ENCODE measurements around the gene LYZ.

DNA sequence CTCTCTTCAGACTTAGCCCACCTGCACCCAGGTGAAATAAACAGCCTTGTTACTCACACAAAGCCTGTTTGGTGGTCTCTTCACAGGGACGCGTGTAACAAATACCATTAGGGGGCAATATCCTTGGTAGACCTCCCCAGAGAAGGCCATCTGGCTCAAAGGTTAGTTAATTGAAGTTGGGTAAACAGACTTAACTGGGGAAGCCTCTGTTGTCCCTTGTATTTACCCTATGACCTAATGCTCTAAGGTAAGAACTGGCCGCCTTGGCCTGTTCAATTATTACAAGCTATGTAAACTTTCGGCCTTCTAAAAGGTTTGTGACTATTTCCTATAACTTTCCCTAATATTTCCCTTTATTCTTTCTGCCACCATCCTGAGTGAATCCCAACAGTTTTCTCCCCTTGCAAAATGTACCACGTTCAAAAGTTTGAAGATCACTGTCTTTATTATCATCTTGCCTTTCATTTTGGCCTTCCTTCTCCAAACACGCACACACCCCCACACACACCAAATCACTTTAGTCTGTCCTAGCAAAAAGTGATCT is 15.3 kb upstream of the LYZ start:
- TF ChIP-seq CTCF (IDR thresholded peaks at IDR 0.05; ENCODE audit: extremely low read depth in 1 of 2, insufficient read depth in 1 of 2, low read depth in 1 of 2, low read length in 2 of 2), result no peak
- TF ChIP-seq POLR2AphosphoS5 (IDR thresholded peaks at IDR 0.05; ENCODE audit: insufficient read depth, low read depth, low read length), result no peak
- TF ChIP-seq EZH2 (IDR thresholded peaks at IDR 0.05; ENCODE audit: borderline replicate concordance, low read depth, low read length, severe bottlenecking), result no peak
- TF ChIP-seq MAX (IDR thresholded peaks at IDR 0.05; ENCODE audit: insufficient read depth, insufficient read length), result no peak
